HG03045 (cell line): ENCODE results near the gene OR1Q1.
"Not testable (repeated sequence)": the region's sequence is repeated elsewhere in the genome, so short reads cannot be mapped to it uniquely, and the experiment has no call there.

ENCODE experiments used
- ATAC-seq: cut with Tn5 transposase; IDR thresholded peaks from one replicate; pipeline ENCODE4 v1.9.1; 2021; ENCODE audit warnings: mild to moderate bottlenecking, moderate library complexity; ENCODE audit not compliant: unreplicated experiment

The OR1Q1 gene

GRCh38 chr9:122614362-122614761 is at the start of gene OR1Q1:
TSS of gene OR1Q1 (plus strand) at chr9:122614738. CDS start at chr9:122614738, 0 bp downstream.
- no peak for ATAC-seq

GRCh38 chr9:122567901-122568300 is 46.6 kb upstream of the OR1Q1 start:
- ATAC-seq = no peak

DNA sequence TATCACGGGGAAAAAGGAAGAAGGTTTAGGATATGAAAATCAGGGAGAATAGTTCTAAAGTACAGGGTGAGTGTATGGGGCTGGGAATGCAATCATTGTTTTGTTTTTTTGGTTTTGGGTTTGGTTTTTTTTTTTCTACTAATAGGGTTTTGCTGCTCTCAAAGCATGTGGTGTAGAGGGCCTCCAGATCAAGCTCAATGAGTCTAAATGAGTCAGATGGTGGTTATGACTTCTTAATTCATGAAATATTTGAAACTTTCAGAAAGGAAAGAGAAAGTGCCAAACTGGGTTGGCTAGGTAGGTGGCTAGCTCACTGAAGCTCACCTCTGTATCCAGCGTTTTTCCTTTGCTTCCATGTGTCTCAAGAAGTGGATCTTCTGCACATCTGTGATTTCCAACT is 42.1 kb upstream of the OR1Q1 start:
- no peak for ATAC-seq

- no peak for ATAC-seq
These were observed 34.7 kb upstream of the OR1Q1 start for GRCh38 chr9:122579874-122580273.

- ATAC-seq = no peak
These were observed 34.2 kb upstream of the OR1Q1 start for GRCh38 chr9:122580360-122580759.

DNA sequence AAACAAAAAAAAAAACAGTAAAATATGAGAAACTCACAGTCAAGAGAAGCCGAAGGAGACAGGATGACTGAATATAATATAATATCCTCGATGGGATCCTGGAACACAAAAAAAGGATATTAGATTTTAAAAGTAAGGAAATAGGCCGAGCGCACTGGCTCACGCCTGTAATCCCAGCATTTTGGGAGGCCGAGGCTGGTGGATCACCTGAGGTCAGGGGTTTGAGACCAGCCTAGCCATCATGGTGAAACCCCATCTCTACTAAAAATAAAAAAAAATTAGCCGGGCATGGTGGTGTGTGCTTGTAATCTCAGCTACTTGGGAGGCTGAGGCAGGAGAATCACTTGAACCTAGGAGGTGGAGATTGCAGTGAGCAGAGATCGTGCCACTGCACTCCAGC is 31.3 kb upstream of the OR1Q1 start, which contains the start of gene OR1L8:
Gene OR1L8, minus strand, starts transcription at position 101 of the 400 bp plus-strand sequence. CDS start 14,907 bp downstream, outside the sequence.
- ATAC-seq = not testable (repeated sequence)

- no peak for ATAC-seq
These were observed 8.8 kb upstream of the OR1Q1 start for GRCh38 chr9:122605691-122606090.

DNA sequence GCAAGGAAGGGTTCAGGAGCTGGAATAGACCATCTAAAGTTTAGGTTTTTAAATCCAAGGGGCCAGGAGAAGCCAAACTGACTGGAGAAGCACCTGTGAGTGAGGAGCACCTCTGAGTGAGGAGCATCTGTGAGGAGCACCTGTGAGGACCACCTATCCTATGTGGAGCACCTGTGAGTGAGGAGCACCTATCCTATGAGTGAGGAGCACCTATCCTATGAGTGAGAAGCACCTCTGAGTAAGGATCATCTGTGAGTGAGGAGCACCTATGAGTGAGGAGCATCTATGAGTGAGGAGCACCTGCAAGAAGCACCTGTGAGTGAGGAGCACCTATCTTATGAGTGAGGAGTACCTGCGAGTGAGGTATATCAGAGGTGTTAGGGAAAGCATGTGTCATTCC is 8.0 kb upstream of the OR1Q1 start:
- no peak for ATAC-seq

GRCh38 chr9:122609804-122610203 is 4.7 kb upstream of the OR1Q1 start:
- no peak for ATAC-seq

DNA sequence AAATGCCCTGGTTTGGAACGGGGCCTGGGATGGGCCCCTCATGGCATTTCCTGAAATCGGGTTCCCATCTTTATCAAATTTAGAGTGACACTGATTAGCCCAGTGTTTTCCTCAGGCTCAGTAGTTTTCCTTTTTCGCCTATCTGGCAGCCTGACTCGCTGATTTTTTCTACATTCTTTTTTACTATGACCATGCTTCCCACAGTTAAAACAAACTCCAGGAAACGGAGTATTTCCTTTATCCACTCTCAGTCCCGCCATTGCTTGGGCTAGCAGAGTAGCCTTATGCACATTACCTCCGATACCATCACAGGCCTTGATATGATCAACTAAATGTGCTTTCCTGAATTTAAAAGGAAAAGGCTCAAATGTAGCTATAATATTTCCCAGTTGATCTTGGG is 5.5 kb downstream of the OR1Q1 start:
- ATAC-seq = no peak

- ATAC-seq = no peak
These were observed 27.7 kb downstream of the OR1Q1 start for GRCh38 chr9:122642226-122642625.

- ATAC-seq = no peak
These were observed 41.8 kb downstream of the OR1Q1 start for GRCh38 chr9:122656378-122656777.

- ATAC-seq = no peak
These were observed 43.0 kb downstream of the OR1Q1 start, which contains the start of gene OR1B1 for GRCh38 chr9:122657527-122657926. TSS of gene OR1B1 (minus strand) at chr9:122657627.

DNA sequence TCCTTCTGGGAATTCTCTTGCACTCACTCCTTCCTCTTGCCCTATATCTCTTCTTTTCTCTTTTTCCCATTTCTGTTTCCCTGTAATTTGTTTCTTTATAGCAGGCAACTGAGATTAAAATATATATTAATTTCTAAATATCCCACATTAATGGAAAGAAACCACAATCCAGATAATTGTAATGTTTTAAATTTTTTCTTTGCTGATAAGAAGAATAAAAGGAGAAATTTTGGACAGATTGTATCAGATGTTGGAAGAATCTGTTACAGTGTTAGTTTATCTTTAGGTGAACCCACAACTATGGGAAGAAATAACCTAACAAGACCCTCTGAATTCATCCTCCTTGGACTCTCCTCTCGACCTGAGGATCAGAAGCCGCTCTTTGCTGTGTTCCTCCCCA is 46.9 kb downstream of the OR1Q1 start, which contains the start of gene OR1L1:
Gene OR1L1, plus strand, starts transcription at position 301 of the 400 bp plus-strand sequence. Its CDS starts 0 bp downstream, at position 301.
- ATAC-seq = no peak
